Measurements from ENCODE around the gene CRHR1.

The CRHR1 gene

DNA sequence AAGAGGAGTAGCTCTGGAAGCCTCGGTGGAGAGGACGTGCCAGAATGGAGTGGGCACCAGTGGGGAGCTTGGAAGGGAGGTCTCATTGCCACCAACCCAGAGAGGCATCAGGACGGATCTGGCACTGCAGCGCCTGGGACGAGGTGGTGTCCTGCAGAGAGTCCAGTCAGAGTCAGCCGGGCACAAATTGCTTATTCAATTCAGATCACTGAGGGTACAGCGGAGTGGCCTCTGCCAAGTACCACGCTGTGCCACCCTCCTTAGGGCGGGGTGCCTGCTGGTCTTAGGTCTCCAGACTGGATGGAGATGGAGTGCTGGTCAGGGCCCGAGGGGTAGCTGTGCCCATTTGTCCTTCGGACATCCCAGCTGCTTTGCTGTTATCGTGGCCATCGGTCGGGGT is 41.7 kb downstream of the CRHR1 start:
- H3K4me3 ChIP-seq (ENCODE audit: low read depth, low read length), result no peak overlapping the region
- TF ChIP-seq, protein P1, sequence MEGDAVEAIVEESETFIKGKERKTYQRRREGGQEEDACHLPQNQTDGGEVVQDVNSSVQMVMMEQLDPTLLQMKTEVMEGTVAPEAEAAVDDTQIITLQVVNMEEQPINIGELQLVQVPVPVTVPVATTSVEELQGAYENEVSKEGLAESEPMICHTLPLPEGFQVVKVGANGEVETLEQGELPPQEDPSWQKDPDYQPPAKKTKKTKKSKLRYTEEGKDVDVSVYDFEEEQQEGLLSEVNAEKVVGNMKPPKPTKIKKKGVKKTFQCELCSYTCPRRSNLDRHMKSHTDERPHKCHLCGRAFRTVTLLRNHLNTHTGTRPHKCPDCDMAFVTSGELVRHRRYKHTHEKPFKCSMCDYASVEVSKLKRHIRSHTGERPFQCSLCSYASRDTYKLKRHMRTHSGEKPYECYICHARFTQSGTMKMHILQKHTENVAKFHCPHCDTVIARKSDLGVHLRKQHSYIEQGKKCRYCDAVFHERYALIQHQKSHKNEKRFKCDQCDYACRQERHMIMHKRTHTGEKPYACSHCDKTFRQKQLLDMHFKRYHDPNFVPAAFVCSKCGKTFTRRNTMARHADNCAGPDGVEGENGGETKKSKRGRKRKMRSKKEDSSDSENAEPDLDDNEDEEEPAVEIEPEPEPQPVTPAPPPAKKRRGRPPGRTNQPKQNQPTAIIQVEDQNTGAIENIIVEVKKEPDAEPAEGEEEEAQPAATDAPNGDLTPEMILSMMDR (IDR thresholded peaks at IDR 0.05; ENCODE audit: low read depth, low read length, missing control alignments), result no peak
- no peak for DNase-seq (ENCODE audit: low read depth)

DNA sequence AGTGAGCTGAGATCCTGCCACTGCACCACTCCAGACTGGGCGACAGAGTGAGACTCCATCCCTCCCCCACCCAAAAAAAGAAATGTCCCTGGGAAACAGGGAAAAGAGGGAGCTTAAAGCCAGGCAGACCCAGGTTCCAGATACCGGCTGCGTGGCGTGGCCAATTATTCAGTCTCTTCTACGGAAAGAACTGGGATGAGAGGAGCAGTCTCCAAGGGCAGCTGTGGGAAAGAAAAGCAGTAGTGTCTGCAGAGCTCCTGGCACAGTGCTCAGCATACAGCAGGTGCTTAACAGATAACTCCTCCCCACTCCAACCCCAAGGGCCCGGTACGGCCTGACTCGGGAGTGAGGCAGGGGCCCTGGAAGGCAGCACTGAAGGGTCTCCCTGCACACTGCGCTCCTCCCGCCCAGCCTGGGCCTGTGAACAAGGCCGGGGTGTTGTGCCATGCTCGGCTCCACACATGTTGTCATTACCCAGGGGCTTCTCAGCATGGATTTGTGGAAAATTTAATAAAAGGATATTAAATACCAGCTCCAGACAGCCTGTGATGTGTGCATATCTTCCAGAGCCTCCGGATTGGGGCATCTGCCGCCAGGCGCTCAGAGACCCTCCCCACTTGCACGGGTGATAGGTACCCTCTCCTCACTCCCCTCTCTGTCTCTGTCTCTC is 42.9 kb downstream of the CRHR1 start:
- TF ChIP-seq, protein P1 (IDR thresholded peaks at IDR 0.05; ENCODE audit: low read depth, low read length, missing control alignments), result no peak
- no peak overlapping the region for H3K4me3 ChIP-seq (ENCODE audit: low read depth, low read length)
- no peak for DNase-seq (ENCODE audit: low read depth)

DNA sequence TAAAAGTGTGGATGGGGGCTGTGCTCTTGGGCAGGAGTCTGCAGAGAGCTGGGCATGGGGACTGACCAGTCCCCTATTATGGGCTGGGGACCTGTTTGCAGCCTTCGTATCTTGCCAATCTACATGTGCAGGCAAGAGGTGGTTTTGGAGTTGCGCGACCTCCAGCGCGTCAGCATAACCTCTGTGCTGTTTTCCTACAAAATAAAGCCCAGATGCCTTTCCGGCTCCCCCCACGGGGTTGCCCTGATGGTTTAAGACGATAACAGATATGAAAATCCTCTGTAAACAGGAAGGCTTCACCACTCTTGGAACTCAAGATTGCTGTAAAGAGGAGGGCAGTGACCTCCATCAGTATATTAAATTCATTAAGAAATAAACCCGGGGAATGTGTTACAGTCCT is 44.1 kb downstream of the CRHR1 start:
- no peak overlapping the region for H3K4me3 ChIP-seq (ENCODE audit: low read depth, low read length)
- DNase-seq (ENCODE audit: low read depth), result no peak
- TF ChIP-seq, protein P1 (IDR thresholded peaks at IDR 0.05; ENCODE audit: low read depth, low read length, missing control alignments), result no peak

DNA sequence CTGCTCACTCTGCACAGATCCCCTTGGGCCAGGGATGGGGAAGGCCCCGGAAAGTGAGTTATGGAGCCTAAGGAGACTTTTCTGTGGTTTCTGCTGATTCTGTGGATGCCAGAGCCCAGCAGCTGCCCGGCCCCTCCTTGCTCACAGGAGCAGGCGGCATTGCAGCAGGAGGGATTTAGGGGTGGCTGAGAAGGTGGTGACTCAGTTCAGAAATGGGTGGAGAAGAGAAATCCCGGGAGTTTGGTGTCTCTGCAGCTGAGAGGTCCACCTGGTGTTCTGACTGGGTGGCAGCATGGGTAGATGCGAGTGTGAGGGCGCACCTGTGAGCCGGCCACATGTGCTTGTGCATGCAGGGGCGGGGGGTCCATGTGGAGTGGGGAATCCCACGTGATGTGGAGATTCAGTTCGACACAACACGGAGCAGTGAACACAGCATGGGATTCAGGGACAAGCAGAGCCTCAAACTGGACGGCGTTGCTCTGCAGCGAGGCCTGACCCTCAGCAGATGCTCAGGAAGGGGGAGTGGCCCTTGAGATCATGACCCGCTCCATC is 44.5 kb downstream of the CRHR1 start:
- TF ChIP-seq, protein P1 (IDR thresholded peaks at IDR 0.05; ENCODE audit: low read depth, low read length, missing control alignments), result no peak
- no peak for DNase-seq (ENCODE audit: low read depth)
- H3K4me3 ChIP-seq (ENCODE audit: low read depth, low read length), result no peak overlapping the region

DNA sequence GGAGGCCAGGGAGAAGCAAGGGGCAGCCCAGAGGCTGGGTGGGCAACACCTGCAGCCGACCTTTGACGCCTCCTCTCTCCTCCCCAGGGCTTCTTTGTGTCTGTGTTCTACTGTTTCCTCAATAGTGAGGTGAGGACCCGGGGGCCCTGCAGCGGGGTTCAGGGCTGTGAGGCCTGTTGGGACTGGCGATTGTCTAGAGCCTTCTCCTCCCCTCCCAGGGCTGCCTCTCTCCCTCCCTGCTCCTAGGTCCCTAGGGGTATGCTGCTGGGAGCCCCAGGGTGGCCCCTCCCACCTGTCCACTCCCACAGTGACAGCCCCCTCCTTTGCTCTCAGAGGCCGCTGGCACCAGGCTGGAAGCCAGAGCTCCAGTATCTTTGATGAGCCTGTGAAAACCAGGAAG is 49.8 kb downstream of the CRHR1 start:
- no peak for DNase-seq (ENCODE audit: low read depth)
- no peak overlapping the region for H3K4me3 ChIP-seq (ENCODE audit: low read depth, low read length)
- TF ChIP-seq, protein P1 (IDR thresholded peaks at IDR 0.05; ENCODE audit: low read depth, low read length, missing control alignments), result no peak

DNA sequence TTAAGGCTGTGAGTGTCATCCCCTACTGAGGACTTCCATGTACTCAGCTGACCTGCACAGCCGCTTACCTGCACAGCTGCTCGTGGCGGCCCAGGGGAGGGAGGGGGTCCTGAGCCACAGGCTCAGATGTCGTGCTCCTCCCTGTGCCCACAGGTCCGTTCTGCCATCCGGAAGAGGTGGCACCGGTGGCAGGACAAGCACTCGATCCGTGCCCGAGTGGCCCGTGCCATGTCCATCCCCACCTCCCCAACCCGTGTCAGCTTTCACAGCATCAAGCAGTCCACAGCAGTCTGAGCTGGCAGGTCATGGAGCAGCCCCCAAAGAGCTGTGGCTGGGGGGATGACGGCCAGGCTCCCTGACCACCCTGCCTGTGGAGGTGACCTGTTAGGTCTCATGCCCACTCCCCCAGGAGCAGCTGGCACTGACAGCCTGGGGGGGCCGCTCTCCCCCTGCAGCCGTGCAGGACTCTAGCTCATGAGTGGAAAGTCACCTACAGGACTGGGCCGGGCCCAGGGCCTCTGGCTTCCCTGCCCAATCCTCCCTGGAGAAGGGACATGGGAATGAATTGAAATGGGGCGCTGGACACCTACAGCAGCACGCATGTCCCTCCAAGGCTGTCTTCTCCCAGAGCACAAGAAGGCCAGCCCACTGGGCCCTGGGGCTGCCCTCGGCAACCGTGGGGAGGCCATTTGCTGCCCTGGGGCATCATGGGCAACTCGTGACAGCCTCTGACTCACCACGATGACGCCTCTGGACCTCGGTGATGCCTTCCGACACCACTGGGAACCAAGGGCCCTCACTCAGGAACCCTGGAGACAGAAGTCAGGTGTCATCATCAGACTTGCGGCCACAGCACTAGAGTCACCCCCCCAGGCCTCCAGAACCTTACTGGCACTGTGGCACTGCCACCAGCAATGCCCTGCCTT is 50.6 kb downstream of the CRHR1 start:
- no peak for DNase-seq (ENCODE audit: low read depth)
- no peak overlapping the region for H3K4me3 ChIP-seq (ENCODE audit: low read depth, low read length)
- TF ChIP-seq, protein P1 (IDR thresholded peaks at IDR 0.05; ENCODE audit: low read depth, low read length, missing control alignments), result no peak

Measured in GM12864 (cell line).